ENCODE results near the gene KRT80.

KRT80 gene

GRCh38 chr12:52229836-52230343 lies 38.1 kb upstream of the KRT80 start:
- no peak for DNase-seq (ENCODE audit: extremely low read depth in 1 of 2, low read depth in 1 of 2)

- DNase-seq (ENCODE audit: extremely low read depth in 1 of 2, low read depth in 1 of 2), result no peak
These were observed 37.1 kb upstream of the KRT80 start for GRCh38 chr12:52228931-52229330.

- DNase-seq (ENCODE audit: extremely low read depth in 1 of 2, low read depth in 1 of 2), result no peak
These were observed 36.6 kb upstream of the KRT80 start for GRCh38 chr12:52228366-52228765.

GRCh38 chr12:52227606-52228166 lies 35.9 kb upstream of the KRT80 start:
- no peak for DNase-seq (ENCODE audit: extremely low read depth in 1 of 2, low read depth in 1 of 2)

- no peak for DNase-seq (ENCODE audit: extremely low read depth in 1 of 2, low read depth in 1 of 2)
These were observed 34.6 kb upstream of the KRT80 start for GRCh38 chr12:52226446-52226845.

GRCh38 chr12:52225752-52226151 lies 33.9 kb upstream of the KRT80 start:
- no peak for DNase-seq (ENCODE audit: extremely low read depth in 1 of 2, low read depth in 1 of 2)

- no peak for DNase-seq (ENCODE audit: extremely low read depth in 1 of 2, low read depth in 1 of 2)
These were observed 32.3 kb upstream of the KRT80 start for GRCh38 chr12:52224151-52224550.

GRCh38 chr12:52223406-52224039 lies 31.7 kb upstream of the KRT80 start:
- no peak for DNase-seq (ENCODE audit: extremely low read depth in 1 of 2, low read depth in 1 of 2)

- no peak for DNase-seq (ENCODE audit: extremely low read depth in 1 of 2, low read depth in 1 of 2)
These were observed 30.9 kb upstream of the KRT80 start for GRCh38 chr12:52222692-52223091.

- peak in 1 of 2 donors; percentile 18 for DNase-seq (ENCODE audit: extremely low read depth in 1 of 2, low read depth in 1 of 2)
These were observed 30.2 kb upstream of the KRT80 start for GRCh38 chr12:52221912-52222457.

GRCh38 chr12:52221070-52221781 lies 29.4 kb upstream of the KRT80 start:
- no peak for DNase-seq (ENCODE audit: extremely low read depth in 1 of 2, low read depth in 1 of 2)

GRCh38 chr12:52220477-52220876 lies 28.7 kb upstream of the KRT80 start:
- DNase-seq (ENCODE audit: extremely low read depth in 1 of 2, low read depth in 1 of 2), result no peak

GRCh38 chr12:52218001-52218400 lies 26.2 kb upstream of the KRT80 start:
- no peak for DNase-seq (ENCODE audit: extremely low read depth in 1 of 2, low read depth in 1 of 2)

- DNase-seq (ENCODE audit: extremely low read depth in 1 of 2, low read depth in 1 of 2), result no peak
These were observed 25.4 kb upstream of the KRT80 start for GRCh38 chr12:52217223-52217622.

GRCh38 chr12:52216807-52217206 lies 25.0 kb upstream of the KRT80 start:
- DNase-seq (ENCODE audit: extremely low read depth in 1 of 2, low read depth in 1 of 2), result no peak

- DNase-seq (ENCODE audit: extremely low read depth in 1 of 2, low read depth in 1 of 2), result no peak
These were observed 24.3 kb upstream of the KRT80 start for GRCh38 chr12:52216100-52216499.

- no peak for DNase-seq (ENCODE audit: extremely low read depth in 1 of 2, low read depth in 1 of 2)
These were observed 23.8 kb upstream of the KRT80 start for GRCh38 chr12:52215587-52216031.

- DNase-seq (ENCODE audit: extremely low read depth in 1 of 2, low read depth in 1 of 2), result no peak
These were observed 22.6 kb upstream of the KRT80 start for GRCh38 chr12:52214421-52214802.

GRCh38 chr12:52213564-52214420 lies 22.0 kb upstream of the KRT80 start:
- peak in 1 of 2 donors; percentile 23 for DNase-seq (ENCODE audit: extremely low read depth in 1 of 2, low read depth in 1 of 2)

- DNase-seq (ENCODE audit: extremely low read depth in 1 of 2, low read depth in 1 of 2), result no peak
These were observed 21.1 kb upstream of the KRT80 start for GRCh38 chr12:52212701-52213563.

Data from activated CD8-positive, alpha-beta memory T cell treated with anti-CD3 and anti-CD28 coated beads for 1 hour (primary cell).